NCI-H146 (cell line): ENCODE measurements around the gene AEBP1.

Source experiments
- DNase-seq: peaks from one replicate; lab custom pipeline; 2025; lab: John Stamatoyannopoulos, UW

Gene AEBP1

DNA sequence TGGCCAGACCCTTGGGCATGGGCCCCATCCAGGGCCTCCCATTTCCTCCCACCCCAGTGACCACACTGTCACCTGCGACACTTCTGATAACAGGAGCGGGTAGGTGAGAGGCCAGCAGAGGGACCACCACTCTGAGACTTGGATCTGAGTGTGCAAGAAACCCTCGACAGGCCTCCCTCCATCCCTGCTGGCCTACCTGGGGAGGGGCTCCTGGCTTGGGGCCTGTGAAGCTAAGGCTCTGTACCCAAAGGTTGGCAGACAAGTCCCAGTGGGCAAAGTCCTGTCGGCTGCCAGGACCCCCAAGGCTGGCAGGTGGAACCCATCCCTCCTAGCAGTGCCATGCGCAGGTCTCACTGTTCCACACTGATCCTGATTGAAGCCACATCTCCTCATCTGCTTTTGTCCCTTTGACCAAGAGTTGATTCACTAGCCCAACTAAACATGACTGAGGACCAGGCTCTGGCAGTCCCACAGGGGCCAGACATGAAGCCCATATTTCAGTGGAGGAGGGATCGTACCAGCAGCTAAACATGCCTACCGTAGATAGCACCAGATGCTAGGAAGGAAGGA lies 37.6 kb upstream of the AEBP1 start:
- DNase-seq, result no peak

DNA sequence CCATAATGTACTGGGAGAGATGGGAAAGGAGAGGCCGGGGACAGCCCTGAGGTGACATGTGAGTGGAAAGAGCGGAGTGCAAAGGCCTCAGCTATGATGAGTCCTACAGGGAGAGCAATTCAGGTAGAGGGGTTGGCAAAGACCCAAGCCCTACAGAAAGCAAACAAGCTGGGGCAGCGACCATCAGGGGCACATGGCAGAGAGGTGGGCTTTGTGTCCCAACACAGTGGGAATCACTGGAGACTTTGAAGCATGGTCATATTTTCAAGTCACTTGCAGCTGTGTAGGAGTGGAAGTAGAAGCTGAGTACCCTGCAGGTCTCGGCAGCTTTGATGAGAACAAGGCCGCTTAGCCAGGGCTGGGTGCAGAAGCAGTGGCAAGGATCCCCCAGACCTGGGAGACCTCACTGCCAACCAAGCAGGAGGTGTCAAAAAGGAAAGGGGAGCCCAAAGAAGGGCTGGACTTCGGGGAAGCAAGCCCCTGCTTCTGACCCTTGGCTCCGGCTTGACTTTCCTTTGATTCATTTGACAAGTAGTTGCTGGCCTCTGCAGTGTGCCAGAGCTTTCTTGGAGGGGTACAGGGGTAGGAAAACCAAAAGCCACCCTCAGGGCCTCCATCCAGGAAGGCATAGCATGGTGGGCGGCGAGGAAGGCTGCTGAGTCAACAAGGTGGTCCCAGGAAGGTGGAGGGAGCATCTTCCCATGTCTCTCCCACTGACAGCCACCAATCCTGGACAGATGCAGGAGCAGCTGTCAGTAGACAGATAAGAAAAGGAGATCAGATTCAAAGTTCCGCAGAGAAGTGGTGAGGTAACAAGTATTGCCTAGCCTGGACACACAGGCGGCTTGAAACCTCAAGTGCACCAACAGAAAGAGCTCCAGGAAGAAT lies 36.8 kb upstream of the AEBP1 start:
- DNase-seq, result no peak

DNA sequence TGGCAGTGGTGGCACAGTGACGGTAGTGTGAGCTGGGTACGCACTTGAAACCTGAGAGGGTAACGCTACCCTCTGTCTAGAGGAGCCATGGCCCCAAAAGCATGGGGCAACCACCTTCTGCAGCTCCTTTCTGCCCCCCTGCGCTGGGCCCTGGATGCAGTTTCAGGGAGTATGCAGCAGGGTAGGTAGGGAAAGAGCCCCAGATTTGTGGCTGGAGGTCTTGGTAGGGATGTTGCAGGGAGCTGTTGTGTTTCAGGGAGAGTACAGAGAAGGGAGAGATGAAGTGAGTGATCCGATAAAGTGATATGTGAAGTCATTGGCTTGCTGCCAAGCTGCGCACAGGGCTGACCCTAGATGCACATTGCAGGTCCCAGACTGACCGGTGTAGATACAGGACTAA lies 36.1 kb upstream of the AEBP1 start:
- no peak for DNase-seq

DNA sequence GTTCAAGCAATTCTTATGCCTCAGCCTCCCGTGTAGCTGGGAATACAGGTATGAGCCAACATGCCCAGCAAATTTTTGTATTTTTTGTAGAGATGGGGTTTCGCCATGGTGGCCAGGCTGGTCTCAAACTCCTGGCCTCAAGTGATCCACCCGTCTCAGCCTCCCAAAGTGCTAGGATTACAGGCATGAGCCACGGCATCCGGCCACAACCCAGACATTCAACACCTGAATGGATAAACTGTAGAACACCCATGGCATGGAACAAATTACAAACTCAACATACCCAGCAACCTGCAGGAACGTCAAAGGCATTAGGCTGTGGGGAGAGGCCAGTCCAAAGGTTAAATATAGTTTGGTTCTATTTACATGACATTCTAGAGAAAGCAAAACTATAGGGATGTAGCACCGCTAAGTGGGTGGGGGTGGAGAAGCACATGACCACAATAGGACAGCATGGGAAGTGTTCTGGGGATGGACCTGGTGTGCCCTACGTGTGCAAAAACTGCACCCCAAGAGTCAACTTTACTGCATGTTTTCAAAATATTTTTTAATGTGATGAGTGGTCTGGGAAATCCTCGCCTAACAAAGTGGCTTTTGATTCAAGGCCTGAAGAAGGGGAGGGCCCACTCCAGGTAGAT lies 32.3 kb upstream of the AEBP1 start:
- no peak for DNase-seq

DNA sequence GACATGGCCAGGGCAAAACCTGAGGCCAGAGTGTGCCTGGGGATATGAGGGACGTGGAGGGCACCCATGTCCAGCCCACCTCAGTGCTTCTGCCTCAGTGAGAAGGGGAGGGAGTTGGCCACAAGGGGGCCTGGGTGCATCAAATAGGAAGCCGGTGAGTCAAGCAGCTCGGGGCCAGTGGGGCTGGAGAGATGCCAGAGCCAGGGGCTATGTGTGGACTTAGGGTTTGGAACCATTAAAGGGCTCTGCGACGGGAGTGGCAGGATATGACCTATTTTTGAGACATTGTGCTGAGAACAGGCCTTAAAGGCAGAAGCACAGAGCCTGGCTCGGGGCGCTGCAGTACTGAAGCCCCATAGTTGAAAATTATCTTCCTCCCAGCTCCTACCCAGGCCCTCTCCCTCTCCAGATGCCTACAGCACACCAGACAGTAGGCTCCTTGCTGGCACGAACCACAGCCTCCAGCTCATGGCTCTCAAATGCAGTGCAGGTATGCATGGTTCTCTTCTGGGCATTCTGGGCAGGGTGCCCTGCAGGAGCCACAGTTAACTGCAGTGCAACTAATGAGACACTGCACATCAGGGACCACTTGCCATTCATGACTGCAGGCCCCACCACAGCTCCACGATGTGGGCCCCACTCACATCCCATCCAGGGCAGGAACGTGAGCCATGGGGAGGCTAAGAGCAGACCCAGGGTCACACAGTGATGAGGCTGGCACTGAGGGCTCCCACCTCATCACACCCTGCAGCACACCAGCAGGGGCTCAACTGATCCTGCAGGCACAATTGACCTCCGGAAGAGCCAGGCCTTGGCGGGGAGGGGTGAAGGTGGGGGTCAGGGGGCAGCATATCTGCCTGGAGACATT lies 31.5 kb upstream of the AEBP1 start:
- DNase-seq, result peak; percentile 40

DNA sequence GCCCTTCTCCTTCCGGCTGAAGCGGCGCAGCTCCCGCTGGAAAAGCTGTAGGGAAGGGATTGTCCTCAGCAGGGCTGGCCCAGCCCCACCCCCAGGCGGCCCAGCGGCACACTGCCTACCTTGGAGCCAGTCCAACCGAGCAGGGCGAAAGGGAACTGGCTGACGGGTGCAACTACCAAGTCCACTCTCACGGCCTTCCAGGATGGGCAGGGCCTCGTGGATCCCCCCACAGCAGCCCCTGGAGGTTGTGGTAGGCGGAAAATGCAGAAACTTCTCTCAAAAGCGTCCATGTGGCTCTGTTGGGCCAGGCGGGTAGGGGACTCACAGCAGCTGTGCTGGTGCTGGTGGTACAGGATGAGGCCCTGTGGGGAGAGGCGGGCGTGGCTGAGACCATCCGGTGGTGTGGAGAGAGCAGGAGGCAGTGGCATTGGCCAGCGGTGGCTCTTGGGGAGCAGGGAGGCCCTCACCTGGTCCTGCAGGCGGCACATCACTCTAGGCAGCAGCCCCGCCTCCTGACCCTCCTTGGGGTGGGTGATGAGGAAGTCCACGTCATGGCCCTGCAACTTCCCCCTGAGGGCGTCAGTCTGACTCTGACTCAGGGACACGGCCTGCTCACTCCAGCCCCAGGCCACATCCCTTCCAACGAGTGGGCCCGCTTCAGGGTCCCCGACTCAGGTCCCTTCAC lies 30.3 kb upstream of the AEBP1 start:
- DNase-seq, result no peak

DNA sequence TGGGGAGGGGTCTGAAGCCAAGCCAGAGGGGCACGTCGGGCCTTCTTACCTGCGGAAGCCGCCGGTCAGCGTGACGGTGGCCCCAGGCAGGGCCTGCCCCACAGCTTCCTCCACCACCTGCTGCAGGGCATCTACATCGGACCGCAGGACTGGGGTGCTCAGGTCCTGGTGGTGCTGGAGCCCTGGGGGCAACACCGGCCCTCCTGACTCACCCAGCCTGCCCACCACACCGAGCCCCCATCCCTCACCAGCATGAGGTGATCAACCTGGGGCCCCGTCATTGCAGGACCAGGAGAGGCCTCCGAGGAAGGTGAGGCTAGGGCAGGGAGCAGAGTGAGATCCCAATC lies 29.8 kb upstream of the AEBP1 start:
- DNase-seq, result no peak

DNA sequence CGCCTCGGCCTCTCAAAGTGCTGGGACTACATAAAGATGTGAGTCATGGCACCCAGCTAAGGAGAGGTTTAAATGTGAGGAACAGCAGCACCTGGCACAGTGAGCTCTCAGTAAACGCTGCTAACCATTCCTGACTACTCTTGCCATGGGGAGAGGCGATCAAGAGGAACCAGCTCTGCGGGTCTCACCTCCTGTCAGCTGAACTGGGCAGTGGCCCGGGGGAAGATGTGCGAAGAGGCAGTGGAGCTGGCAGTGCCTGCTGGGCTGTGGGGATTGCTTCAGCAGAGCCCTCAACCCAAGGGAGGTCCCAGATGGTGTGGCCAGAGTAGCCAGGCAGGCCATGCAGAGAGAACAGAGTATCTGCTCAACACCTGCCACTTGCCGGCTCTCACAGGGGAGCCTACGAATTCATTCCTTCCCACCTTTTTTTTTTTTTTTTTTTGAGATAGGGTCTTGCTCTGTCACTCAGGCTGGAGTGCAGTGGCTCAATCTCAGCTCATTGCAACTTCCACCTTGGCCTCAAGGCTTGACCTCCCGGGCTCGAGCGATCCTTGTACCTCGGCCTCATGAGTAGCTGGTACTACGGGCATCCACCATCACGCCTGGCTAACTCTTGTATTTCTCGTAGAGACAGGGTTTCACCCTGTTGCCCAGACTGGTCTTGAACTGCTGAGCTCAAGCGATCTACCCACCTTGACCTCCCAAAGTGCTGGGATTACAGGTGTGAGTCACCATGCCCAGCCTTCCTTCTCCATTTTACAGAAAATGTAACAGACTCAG lies 28.7 kb upstream of the AEBP1 start:
- no peak for DNase-seq

DNA sequence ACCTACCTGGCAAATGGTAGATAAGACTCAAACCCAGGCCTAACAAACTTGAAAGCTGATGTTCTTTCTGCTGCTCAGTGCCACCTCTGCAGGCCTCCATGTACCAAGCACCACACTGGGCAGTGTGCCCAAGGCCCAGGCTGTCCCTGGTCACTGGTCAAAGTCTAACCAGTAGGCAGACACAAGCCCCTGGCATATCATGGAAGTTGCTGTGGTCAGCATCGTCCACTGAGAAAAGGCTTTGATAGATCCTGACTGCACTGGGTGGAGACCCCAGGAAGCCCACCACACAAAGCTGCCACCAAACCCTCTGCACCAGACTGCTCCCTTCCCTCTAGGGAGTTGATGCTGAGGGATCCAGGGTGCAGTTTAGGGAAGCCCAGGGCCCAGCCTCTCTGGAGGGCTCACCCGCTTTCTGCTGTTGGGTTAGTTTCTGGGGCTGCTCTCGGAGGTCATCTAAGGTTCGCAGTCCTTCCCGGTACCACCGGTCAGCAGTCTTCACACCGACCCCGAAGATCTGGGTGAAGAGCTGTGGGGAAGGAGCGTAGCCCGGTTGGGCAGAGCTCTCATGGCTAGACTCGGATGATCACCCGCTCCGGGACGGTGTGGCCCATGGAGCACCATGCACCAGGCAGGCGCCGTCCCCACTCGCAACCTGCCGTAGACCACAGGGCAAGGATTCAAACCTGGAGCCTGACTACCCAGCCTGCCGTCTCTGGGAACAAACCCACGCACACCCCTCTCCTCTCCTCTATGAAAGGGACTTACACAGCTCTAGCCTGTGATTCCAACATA lies 27.8 kb upstream of the AEBP1 start:
- no peak for DNase-seq

DNA sequence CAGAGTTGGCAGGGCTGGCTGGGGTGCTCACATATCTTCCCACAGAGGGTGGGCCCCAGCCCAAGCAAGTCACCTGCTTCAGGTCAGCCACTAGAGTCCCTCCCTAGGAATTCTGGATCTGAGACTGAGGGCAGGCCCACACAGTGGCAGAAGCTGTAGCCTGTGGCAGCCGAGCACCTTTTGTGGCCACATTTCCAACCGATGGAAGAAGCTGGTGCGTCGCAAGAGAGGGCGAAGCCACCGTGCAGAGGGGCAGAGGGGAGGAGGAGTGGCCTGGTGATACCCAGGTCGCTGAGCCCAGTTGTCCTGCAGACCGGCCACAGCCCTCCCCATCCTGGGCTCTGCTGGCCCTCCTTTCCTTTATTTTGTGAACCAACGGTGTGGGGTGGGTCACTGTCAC lies 27.1 kb upstream of the AEBP1 start:
- no peak for DNase-seq

DNA sequence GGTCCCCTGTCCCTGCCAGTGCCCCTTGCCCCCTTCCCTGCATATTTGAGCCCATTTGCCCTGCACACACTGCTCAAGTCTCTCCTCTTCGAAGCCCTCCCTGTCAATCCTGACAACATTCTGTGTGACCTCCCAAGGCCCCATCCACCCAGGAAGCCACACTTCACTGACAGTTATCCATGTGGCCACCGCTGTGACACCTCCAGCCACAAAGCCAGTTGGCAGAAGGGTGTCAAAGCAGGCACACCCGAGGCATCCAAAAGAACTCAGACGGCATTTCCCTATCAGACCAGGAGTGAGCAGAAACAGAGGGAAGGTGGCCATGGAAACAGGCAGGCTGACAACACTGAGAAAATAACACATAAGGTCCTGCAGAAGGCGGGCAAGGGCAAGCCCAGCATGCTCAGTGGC lies 26.5 kb upstream of the AEBP1 start:
- no peak for DNase-seq

DNA sequence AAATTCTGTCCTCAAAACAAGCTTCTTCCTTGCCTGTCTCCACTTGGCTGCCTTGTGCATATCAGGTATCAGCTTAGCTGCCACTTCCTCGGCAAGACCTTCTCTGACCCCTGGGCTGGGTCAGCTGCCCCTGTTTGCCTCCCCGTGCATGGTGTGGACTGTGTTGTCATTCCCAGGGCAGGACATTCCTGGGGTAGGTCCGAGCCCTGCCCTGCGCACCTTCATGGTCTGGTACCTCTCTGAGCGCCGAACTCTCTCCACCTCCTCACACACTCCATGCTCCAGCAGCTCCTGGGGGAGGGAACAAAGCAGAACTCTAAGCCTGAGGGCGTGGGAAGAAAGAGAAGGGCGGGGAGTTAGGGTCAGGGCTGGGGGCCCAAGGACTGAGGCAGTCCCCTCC lies 25.6 kb upstream of the AEBP1 start:
- DNase-seq, result no peak

DNA sequence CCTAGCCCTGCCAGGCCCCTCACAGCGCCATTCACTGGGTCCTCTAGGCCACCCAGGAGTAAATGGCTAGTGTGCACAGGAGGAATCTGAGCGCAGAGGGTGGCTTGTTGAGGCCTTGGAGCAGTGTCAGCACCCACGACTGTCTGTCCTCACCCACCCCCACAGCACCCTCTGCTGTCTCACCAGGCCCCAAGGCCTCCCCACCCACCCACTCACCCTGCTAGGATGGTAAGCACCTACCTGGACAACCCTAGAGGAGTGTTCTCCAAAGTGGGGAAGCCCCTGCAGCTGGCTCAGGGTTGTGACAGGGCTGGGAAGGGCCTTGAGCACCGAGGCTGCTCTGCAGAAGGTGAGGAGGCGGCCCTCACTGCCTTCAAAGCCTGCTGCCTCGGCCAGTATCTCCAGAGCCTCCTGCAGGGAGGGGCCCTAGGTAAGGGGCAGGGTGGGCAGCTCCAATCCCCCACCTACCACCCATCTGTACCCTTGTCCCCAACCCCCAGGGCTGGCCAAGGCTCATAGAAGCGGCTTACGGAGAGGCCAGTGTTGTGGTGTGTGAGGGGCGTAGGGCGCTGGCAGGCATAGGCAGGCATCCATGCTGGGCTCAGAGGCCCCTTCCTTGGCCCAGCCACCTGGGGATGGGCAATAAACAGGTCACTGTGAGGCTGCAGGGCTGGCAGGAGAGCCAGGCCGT lies 24.7 kb upstream of the AEBP1 start:
- no peak for DNase-seq

DNA sequence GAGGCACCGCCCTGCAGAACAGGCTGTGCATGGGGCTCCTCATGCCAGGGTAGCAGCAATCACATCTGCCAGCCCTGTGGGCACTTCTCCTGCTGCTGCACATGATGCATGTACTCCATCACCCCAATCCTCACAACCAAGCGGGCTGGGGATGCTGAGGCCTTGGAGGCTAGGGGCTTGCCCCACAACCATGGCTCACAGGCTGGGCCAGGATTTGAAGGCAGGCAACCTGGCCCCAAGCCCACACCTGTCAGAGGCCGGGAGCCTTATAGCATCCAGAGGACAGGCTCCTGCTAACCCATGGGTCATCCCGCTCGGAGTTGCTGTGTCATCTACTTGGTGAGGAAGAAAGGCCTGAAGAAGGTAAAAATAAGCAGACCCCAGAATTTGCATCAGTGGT lies 24.0 kb upstream of the AEBP1 start:
- no peak for DNase-seq

DNA sequence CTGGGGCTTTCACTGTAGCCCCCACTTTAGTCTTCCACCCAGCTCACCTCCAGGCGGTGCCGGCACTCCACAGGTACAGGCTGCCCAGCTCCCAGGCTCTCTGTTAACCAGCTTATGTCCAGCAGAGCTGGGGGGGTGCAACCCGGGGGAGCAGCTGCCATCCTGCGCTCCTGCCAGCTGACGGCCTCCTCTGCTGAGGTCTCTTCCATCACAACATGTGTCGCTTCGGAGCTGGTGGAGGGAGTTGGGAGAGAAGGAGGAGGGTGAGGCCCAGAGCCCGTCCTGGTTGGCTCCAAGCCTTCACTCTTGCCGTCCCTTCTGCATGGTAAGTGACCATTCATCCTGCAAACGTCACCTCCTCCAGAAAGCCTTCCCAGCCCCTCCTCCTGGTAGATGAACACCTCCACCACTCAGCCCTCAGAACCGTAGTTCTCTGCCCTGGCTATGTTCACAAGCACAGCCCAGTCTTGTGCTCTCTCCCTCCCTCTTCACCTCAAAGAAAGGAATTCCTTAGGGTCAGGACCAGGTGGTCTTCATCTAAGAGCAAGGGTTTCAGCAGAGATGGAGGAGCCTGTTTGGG lies 23.4 kb upstream of the AEBP1 start:
- no peak for DNase-seq

DNA sequence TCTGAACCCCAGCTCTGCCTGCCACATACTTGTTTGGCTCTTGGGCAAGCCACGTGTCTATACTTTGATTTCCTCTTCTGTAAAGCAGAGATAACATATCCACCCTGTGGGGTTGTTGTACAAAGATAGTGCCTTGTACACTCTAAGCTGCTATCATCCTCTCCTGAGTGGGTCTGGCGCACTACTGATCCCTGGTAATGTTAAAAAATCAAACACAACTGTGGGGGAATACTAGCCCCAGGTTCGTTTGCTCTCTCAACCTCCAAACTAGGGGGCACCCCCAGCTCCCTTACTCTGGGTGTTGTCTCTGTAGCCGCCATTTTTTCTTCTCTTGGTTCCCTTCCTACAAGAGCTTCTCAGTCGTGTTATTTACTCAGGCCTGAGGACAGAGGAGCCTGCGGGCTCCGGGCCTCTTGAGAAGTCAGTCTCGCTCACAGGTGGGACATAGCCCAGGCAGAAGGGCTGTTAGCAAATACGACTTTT lies 22.8 kb upstream of the AEBP1 start:
- DNase-seq, result no peak

DNA sequence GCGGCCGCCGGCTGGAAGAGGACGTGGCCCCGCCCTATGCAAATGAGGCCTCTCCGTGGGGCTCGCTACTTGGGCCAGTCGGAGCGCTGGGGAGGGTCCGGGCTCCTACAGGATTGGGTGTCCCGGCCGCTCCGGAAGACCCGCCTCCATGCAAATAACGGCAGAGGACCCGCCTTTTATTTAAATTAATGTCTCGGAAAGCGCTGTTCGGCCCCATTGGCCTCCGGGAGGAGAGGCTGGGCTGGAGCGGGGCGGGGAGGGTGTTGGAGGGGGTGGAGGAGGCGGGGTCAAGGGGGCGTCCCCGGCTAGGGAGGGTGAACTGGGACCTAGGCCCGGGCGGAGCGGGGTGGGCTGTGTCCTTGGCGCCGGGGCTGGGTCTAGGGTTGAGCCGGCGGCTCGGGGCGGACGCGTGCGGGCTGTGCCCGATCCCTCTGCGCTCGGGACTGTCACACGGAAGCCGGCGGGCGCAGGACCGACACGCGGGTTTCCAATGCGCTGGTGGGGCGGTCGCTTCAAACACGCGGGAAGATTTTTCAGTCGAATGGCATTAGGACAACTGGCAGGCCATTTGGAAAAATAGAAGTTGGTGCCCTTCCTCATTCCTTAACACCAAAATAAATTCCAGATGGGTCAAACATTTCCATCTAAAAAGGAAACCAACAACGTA lies 21.5 kb upstream of the AEBP1 start:
- peak; percentile 99 for DNase-seq

DNA sequence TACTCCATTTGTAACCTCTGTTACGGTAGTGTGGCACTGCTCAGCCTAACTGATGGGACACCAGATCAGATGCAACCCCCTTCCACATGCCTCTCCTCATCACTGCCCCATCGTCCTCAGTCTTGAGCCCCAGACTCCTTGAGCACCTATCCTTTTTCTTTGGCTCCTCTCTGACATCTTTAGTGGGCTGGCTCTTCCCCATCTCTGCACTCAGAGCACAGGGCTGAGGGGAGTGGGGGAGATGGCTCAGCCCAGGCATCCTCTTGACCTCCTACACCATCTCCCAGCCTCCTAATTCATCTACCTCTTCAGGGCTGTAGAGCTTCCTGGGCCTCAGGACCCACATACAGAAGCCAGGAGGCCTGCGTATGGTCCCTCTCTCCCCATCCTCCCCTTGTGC lies 20.3 kb upstream of the AEBP1 start:
- DNase-seq, result no peak

DNA sequence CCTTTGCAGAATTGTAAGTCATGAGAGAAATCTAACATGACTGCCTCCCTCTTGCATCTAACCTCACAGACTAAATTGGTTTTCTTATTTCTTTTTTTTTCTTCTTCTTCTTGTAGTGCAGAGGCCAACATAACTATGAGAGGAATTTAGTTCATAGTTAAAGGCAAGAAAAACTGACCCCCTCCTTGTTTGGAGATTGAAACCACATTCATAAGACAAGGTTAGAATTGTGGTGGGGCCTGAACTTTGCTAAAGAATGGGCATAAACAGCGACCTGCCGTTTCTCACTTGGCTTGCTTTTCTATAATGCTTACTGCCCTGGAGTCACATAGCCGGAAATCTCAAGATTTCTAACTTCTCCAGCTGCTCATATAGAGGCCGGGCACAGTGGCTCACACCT lies 19.4 kb upstream of the AEBP1 start:
- no peak for DNase-seq
